Mesenteric fat pad (tissue), 1 donor: Measurements from ENCODE around the gene SLAMF7. TPM values are rescaled to one million over a fixed set of nuclear protein-coding genes. Genes with fewer than 3 reads are reported as not detected.
"Not testable (repeated sequence)": the region's sequence is repeated elsewhere in the genome, so short reads cannot be mapped to it uniquely, and the experiment has no call there.

Source experiments
- DNase-seq: peaks from one replicate; pipeline ENCODE4 v3.0.0-alpha.2; 2020; ENCODE audit warnings: low spot score
- total RNA-seq: library from RNA; stranded (reverse); fragmentation: NEBNext Ultra II Directional; extraction: Animal tissue kit (Norgen Biotek cat#: 25700); gene quantifications from one replicate; pipeline ENCODE4 v1.2.1, GENCODE V29; 2021
- donor health status: DM: yes; HTN: yes; CAD: no.

SLAMF7 gene
- total RNA-seq, 1 donor from 2014 or later: 0.64 TPM

GRCh38 chr1:160773093-160773492 is 34.0 kb downstream of the SLAMF7 start:
- no peak for DNase-seq

- no peak for DNase-seq
Observed at GRCh38 chr1:160774886-160775719, 36.1 kb downstream of the SLAMF7 start.

GRCh38 chr1:160776178-160776577 is 37.1 kb downstream of the SLAMF7 start:
- DNase-seq: no peak

GRCh38 chr1:160777486-160778089 is 38.5 kb downstream of the SLAMF7 start:
- DNase-seq: no peak

- DNase-seq: no peak
Observed at GRCh38 chr1:160778976-160779375, 39.9 kb downstream of the SLAMF7 start.

- DNase-seq: no peak
Observed at GRCh38 chr1:160779626-160780397, 40.8 kb downstream of the SLAMF7 start.

- no peak for DNase-seq
Observed at GRCh38 chr1:160780398-160780755, 41.3 kb downstream of the SLAMF7 start.

GRCh38 chr1:160781186-160781766 is 42.2 kb downstream of the SLAMF7 start:
- DNase-seq: no peak

- no peak for DNase-seq
Observed at GRCh38 chr1:160781914-160782689, 43.1 kb downstream of the SLAMF7 start.

GRCh38 chr1:160782988-160783765 is 44.1 kb downstream of the SLAMF7 start:
- DNase-seq: not testable (repeated sequence)

- no peak for DNase-seq
Observed at GRCh38 chr1:160789051-160789701, 50.1 kb downstream of the SLAMF7 start.

GRCh38 chr1:160789702-160790611 is 50.9 kb downstream of the SLAMF7 start:
- DNase-seq: no peak

- no peak for DNase-seq
Observed at GRCh38 chr1:160794376-160794775, 55.3 kb downstream of the SLAMF7 start.

GRCh38 chr1:160795951-160796383 is 56.9 kb downstream of the SLAMF7 start, which contains the start of gene LY9:
Gene LY9 (plus strand): TSS chr1:160796174. CDS start chr1:160796188, 14 bp downstream.
- no peak for DNase-seq

- no peak for DNase-seq
Observed at GRCh38 chr1:160797271-160797709, 58.2 kb downstream of the SLAMF7 start.

GRCh38 chr1:160797861-160798273 is 58.8 kb downstream of the SLAMF7 start:
- DNase-seq: no peak

- DNase-seq: no peak
Observed at GRCh38 chr1:160798439-160798838, 59.4 kb downstream of the SLAMF7 start.

- no peak for DNase-seq
Observed at GRCh38 chr1:160799641-160800040, 60.6 kb downstream of the SLAMF7 start.
